SK-N-MC (cell line): ENCODE measurements around the gene EYA3.

Experiments used
- DNase-seq: peaks from one replicate; pipeline ENCODE4 v3.0.0-alpha.2; 2011; ENCODE audit warnings: low read depth, low spot score
- H3K27ac ChIP-seq: fragments of 200-600 bp; sonication (generic); 2 replicates; pipeline ENCODE4 v1.5.1; 2016; ENCODE audit warnings: mixed run types
- H3K36me3 ChIP-seq: fragments of 200-600 bp; sonication (generic); 2 replicates; pipeline ENCODE4 v1.6.1; 2017; ENCODE audit warnings: antibody characterized with exemption, low read length, mixed read lengths; ENCODE audit not compliant: insufficient read depth
- H3K4me3 ChIP-seq: fragments of 200-600 bp; sonication (generic); 2 replicates; pipeline ENCODE4 v1.5.1; 2016
- H3K9ac ChIP-seq: fragments of 200-600 bp; sonication (generic); 2 replicates; pipeline ENCODE4 v1.8.0; 2017; ENCODE audit warnings: mixed run types, mixed read lengths; ENCODE audit not compliant: insufficient read length
- H3K9me3 ChIP-seq: fragments of 200-600 bp; sonication (generic); 2 replicates; pipeline ENCODE4 v1.6.1; 2017; ENCODE audit warnings: low read depth, mild to moderate bottlenecking, antibody characterized with exemption, low read length, moderate library complexity, mixed read lengths
- EZH2 ChIP-seq: fragments of 200-600 bp; sonication (generic); IDR thresholded peaks from one replicate; pipeline ENCODE4 v1.6.1; 2017; ENCODE audit warnings: antibody characterized with exemption
- FOXP2 ChIP-seq: optimal IDR thresholded peaks from 2 replicates; pipeline ENCODE3; 2011; ENCODE audit warnings: mild to moderate bottlenecking, moderate library complexity; ENCODE audit not compliant: insufficient read depth; ENCODE audit errors: extremely low read length, control extremely low read depth
- POLR2AphosphoS5 ChIP-seq: IDR thresholded peaks from 2 replicates; pipeline ENCODE4 v1.6.1; 2012; ENCODE audit warnings: mild to moderate bottlenecking, low read depth, low read length, borderline replicate concordance

The EYA3 gene

DNA sequence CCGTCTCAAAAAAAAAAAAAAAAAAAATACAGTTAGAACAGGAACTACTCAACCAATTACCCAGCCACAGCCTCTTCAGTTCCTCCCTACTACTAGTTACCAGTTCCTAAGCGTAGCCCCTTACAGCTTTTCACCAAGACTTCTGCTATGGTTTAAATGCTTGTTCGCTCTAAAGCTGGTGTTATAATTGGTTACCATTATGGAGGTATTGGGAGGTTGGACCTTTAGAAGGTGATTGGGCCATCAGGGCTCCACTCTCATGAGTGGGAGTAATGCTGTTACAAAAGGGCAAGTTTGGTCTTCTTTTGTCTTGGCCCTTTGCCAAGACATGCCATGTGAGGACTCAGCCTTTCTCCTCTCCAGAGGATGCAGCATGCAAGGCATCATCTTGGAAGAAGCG is 156.7 kb downstream of the EYA3 start:
- no peaks in the 10 kb centered on the region for H3K36me3 ChIP-seq
- DNase-seq: no peak
- TF ChIP-seq POLR2AphosphoS5: no peak
- no peak for TF ChIP-seq FOXP2
- TF ChIP-seq EZH2: no peak

DNA sequence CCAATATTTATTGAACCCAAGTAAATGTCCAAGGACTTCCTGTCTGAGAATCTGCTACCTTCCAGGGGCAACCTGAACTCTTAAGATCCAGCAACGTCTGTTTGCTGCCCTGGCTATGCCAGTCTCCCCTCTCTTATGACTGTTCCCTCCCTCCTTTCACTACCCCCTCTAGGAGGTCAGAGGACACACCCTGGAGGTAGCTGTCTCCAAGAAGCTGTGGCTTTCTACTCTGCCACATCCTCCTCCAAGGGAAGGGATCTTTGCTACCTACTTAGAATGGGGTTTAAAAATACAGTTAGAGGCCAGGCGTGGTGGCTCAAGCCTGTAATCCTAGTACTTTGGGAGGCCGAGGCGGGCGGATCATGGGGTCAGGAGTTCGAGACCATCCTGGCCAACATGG is 157.2 kb downstream of the EYA3 start:
- no peak overlapping the region for H3K4me3 ChIP-seq
- TF ChIP-seq POLR2AphosphoS5: no peak
- TF ChIP-seq EZH2: no peak
- TF ChIP-seq FOXP2: no peak
- no peak overlapping the region for H3K27ac ChIP-seq
- no peaks in the 10 kb centered on the region for H3K36me3 ChIP-seq
- H3K9ac ChIP-seq: no peak overlapping the region
- DNase-seq: no peak
- H3K9me3 ChIP-seq: no peaks in the 10 kb centered on the region

More for the DNA sequence above, 156.7 kb downstream of the EYA3 start:
- Histone ChIP-seq H3K9ac (no peak overlapping the region), H3K9me3 (no peaks in the 10 kb centered on the region), H3K27ac (no peak overlapping the region), H3K4me3 (no peak overlapping the region)

DNA sequence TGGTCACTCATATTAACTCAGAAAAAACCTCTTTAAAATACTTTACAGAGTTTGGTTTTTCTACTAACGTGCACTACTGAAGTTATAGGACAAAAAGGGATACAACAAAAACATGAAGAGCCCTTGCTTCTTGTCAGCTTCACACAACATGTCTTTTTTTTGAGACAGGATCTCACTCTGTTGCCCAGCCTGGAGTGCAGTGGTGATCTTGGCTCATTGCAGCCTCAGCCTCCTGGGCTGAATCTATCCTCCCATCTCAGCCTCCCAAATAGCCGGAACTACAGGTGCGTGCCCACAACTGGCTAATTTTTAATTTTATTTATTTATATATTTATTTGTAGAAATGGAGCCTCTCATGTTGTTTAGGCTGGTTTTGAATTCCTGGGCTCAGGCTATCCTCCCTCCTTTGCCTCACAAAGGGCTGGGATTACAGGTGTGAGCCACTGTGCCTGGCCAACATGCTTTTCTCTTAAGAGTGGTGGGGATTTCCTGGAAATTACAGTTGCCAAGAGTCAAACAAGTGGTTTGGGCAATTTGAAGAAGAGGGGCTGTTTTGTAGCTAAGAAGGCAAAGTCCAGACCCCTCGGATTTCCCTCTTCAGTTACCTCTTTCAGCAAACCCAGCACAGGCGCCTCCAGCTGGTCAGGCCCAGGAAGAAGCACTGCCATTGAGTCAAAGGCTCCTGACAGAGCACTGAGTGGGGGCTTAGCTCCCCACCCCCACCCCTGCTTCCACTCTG is 160.0 kb downstream of the EYA3 start:
- no peaks in the 10 kb centered on the region for H3K9me3 ChIP-seq
- H3K4me3 ChIP-seq: no peak overlapping the region
- no peak for DNase-seq
- no peak overlapping the region for H3K27ac ChIP-seq
- H3K36me3 ChIP-seq: no peaks in the 10 kb centered on the region
- no peak for TF ChIP-seq FOXP2
- H3K9ac ChIP-seq: no peak overlapping the region

DNA sequence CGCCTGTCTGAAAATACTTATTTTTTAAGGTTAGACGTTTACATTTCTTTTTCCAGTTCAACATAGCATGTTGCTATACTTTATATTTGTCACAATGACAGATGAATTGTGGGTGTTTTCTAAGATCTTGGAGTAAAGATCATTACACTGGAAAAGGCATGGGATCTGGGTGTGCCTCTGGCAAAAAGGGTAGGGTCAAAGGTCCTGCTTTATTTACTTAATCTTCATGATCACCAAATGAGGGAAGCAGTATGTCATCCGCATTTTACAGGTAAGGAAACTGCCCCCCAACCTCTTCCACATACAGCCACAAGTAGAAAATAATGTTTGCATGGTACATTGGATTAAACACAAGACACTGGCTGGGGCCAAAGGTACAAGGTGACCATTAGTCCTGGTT is 166.1 kb downstream of the EYA3 start:
- DNase-seq: no peak
- no peaks in the 10 kb centered on the region for H3K9me3 ChIP-seq
- no peaks in the 10 kb centered on the region for H3K36me3 ChIP-seq
- H3K27ac ChIP-seq: no peak overlapping the region
- TF ChIP-seq EZH2 (no peak), POLR2AphosphoS5 (no peak), FOXP2 (no peak)
- H3K9ac ChIP-seq: no peak overlapping the region
- H3K4me3 ChIP-seq: no peak overlapping the region
